Measurements from ENCODE around the gene VAT1. TPM values are rescaled to one million over a fixed set of nuclear protein-coding genes. Genes with fewer than 3 reads are reported as not detected.
A peak's percentile ranks its signal among the peaks of the same experiment; 100 is the strongest.

The VAT1 gene
- total and polyA plus RNA-seq, 2 of the 13 experiments (the other 11 are each of a cell fraction or from before 2014, with no cell fraction given), result 143 to 205 TPM

DNA sequence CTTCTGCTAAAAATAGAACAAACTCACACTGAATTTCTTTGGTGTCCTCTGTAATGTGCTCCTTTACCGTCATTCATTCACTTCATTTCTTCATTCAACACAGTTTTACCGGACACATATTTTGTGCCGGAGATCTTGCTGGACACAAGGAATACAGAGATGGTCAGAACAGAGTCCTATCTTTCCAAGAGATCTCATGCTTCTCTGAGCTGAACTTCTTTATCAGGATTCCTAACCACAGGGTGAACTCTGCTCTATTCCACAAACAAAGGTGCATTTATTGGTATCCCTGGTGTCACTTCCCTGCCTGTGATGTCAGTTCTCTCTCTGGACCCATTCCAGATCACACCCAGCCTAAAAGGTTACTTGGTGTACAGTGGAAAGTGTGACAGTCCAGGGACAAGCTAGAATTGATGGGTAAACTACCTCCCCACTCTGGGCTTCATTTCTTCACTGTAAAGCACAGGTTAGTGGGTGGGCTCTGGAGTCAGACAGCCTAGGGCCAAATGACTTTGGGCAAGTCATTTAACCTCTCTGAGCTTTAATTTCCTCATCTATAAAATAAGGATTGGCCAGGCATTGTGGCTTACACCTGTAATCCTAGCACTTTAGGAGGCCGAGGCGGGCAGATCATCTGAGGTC lies 11.4 kb downstream of the VAT1 start (continued):
- TF ChIP-seq, protein P1, sequence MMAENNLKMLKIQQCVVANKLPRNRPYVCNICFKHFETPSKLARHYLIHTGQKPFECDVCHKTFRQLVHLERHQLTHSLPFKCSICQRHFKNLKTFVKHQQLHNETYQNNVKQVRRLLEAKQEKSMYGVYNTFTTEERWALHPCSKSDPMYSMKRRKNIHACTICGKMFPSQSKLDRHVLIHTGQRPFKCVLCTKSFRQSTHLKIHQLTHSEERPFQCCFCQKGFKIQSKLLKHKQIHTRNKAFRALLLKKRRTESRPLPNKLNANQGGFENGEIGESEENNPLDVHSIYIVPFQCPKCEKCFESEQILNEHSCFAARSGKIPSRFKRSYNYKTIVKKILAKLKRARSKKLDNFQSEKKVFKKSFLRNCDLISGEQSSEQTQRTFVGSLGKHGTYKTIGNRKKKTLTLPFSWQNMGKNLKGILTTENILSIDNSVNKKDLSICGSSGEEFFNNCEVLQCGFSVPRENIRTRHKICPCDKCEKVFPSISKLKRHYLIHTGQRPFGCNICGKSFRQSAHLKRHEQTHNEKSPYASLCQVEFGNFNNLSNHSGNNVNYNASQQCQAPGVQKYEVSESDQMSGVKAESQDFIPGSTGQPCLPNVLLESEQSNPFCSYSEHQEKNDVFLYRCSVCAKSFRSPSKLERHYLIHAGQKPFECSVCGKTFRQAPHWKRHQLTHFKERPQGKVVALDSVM (CRISPR knock-in tag; IDR thresholded peaks at IDR 0.05), result no peak
- TF ChIP-seq POLR2AphosphoS2 (IDR thresholded peaks at IDR 0.05; ENCODE audit: low read depth, low read length) (peak; percentile 62; the same call in 1 of the 2 replicates), GATA4 (IDR thresholded peaks at IDR 0.05; ENCODE audit: borderline replicate concordance, low read depth) (peak; percentile 86; the same call in 1 of the 2 replicates), CHCHD3 (CRISPR knock-in tag; IDR thresholded peaks at IDR 0.05) (no peak), ZNF709 (CRISPR knock-in tag; IDR thresholded peaks at IDR 0.05) (no peak), HHEX (CRISPR knock-in tag; IDR thresholded peaks at IDR 0.05) (no peak), ZSCAN20 (CRISPR knock-in tag; IDR thresholded peaks at IDR 0.05; ENCODE audit: borderline replicate concordance) (no peak), ZFP62 (CRISPR knock-in tag; IDR thresholded peaks at IDR 0.05) (no peak), PRDM4 (CRISPR knock-in tag; IDR thresholded peaks at IDR 0.05; ENCODE audit: borderline replicate concordance) (no peak), CHD4 (IDR thresholded peaks at IDR 0.05; ENCODE audit: borderline replicate concordance, low read length) (peak; percentile 81; the same call in 1 of the 2 replicates), PCBP1 (IDR thresholded peaks at IDR 0.05; ENCODE audit: borderline replicate concordance, low read depth, low read length) (no peak), MTERF4 (CRISPR knock-in tag; IDR thresholded peaks at IDR 0.05) (no peak), YEATS2 (CRISPR knock-in tag; IDR thresholded peaks at IDR 0.05; ENCODE audit: borderline replicate concordance) (peak; percentile 41; the same call in 1 of the 2 replicates), MEF2D (CRISPR knock-in tag; IDR thresholded peaks at IDR 0.05) (peak; percentile 55; the same call in 1 of the 2 replicates), EZH2 (conservative IDR thresholded peaks at IDR 0.05; ENCODE audit: low read depth, low read length) (no peak), POLR2AphosphoS5 (IDR thresholded peaks at IDR 0.05; ENCODE audit: low read depth, low read length) (peak; percentile 73), NFATC3 (CRISPR knock-in tag; IDR thresholded peaks at IDR 0.05) (no peak)
- TF ChIP-seq, protein P2, sequence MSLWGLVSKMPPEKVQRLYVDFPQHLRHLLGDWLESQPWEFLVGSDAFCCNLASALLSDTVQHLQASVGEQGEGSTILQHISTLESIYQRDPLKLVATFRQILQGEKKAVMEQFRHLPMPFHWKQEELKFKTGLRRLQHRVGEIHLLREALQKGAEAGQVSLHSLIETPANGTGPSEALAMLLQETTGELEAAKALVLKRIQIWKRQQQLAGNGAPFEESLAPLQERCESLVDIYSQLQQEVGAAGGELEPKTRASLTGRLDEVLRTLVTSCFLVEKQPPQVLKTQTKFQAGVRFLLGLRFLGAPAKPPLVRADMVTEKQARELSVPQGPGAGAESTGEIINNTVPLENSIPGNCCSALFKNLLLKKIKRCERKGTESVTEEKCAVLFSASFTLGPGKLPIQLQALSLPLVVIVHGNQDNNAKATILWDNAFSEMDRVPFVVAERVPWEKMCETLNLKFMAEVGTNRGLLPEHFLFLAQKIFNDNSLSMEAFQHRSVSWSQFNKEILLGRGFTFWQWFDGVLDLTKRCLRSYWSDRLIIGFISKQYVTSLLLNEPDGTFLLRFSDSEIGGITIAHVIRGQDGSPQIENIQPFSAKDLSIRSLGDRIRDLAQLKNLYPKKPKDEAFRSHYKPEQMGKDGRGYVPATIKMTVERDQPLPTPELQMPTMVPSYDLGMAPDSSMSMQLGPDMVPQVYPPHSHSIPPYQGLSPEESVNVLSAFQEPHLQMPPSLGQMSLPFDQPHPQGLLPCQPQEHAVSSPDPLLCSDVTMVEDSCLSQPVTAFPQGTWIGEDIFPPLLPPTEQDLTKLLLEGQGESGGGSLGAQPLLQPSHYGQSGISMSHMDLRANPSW (CRISPR knock-in tag; IDR thresholded peaks at IDR 0.05; ENCODE audit: borderline replicate concordance), result 0 out of 2 replicates have a peak, but pooled peaks have one; percentile 20
- TF ChIP-seq, protein P3, sequence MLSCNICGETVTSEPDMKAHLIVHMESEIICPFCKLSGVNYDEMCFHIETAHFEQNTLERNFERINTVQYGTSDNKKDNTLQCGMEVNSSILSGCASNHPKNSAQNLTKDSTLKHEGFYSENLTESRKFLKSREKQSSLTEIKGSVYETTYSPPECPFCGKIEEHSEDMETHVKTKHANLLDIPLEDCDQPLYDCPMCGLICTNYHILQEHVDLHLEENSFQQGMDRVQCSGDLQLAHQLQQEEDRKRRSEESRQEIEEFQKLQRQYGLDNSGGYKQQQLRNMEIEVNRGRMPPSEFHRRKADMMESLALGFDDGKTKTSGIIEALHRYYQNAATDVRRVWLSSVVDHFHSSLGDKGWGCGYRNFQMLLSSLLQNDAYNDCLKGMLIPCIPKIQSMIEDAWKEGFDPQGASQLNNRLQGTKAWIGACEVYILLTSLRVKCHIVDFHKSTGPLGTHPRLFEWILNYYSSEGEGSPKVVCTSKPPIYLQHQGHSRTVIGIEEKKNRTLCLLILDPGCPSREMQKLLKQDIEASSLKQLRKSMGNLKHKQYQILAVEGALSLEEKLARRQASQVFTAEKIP (CRISPR knock-in tag; IDR thresholded peaks at IDR 0.05; ENCODE audit: borderline replicate concordance), result no peak
